CD4-positive, alpha-beta T cell treated with Interleukin-10 for 1 hour (primary cell): Measurements from ENCODE around the gene OSBPL7.
A peak's percentile ranks its signal among the peaks of the same experiment; 100 is the strongest.

Experiments
- DNase-seq: peaks from one replicate; pipeline ENCODE4 v3.0.0-alpha.2; 2020

OSBPL7 gene

DNA sequence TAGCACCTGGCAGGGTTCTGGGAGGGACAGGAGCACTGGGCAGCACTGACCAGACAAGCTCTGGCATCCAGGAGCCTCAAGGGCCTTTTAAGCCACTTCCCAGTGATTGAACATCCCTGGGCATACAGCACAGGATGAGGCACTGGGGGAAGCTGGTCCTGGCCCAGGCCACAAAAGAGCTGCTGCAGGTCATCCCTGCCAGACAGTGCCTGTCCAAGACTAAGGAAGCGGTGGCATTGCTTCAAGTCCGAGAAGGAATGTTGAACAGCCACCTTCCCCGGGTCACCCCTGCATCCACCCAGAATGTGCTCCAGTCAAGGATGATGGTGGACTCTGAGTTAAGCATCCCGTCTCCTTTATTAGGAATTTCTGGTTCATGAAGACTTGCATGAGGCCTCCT lies 1.2 kb upstream of the OSBPL7 start:
- DNase-seq: no peak

DNA sequence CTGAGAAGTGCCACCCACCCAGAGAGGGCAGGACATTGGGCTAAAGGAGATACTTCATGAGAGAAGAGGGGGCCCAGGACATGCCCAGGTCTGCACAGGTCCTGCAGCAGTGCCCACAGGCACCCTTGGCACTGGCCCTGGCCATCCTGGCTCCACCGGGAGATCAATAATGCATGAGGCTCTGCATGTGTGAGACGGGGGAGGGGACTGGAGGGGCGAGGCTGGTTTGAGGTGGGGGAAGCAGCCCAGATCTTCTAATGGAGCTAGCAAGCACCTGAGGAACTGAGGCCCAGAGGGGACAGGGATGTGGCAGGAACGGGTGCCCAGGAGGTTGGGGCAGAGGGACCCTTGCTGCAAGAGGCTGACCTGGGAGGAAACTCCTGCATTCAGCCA lies 567 bp downstream of the OSBPL7 start:
- no peak for DNase-seq

DNA sequence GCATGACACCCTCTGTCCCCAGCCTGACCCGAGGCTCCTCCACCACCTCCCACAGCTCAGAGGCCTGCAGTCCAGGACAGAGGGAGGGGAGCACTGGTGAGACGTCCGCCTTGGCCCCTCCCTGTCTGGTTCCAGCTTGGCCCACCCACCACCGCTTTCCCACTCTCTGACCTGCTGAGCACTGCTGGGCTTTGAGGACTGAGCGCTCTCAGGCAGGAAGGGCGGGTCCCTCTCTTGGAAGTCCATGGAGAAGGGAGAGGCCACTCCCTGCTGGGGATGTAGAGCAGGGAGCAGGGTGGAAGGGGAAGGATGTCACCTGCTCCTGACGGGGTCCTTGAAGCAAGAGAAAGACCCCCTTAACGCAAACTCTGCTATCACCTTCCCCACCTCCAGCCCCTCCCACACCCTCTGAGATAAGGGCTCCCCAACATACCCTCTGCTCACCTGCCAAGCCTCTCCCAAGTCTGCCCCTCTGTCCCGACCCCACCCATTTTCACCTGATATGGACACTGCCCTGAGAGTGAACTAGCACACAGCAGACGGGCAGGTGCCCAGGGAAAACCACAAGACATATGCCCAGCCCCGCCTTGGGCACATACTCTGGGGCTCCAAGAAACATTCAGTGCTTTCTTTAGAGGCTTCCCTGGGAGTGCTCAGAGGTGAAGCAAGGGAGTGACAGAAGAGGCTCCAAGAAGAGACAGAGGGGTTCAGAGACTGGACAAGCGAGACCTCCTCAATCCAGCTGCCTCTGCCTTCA lies 1.4 kb downstream of the OSBPL7 start:
- no peak for DNase-seq

DNA sequence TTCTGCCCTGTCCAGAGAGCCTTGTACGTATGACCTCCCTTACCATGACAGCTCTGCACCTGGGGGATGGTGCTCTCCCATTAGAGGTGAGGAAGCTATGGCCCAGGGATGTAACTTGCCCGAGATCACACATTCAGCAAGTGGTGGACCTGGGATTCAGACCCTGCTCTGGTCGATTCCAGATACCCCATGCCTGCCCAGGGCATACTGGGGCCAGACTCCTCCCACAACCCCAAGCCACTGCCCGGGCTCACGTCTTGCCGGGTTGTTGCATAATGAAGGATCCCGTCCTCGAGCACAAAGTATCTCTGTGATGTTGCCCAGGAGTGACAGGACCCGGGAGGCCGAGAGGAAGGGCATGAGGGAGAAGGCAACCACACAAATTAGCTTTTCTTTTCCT lies 2.1 kb downstream of the OSBPL7 start:
- DNase-seq: no peak

DNA sequence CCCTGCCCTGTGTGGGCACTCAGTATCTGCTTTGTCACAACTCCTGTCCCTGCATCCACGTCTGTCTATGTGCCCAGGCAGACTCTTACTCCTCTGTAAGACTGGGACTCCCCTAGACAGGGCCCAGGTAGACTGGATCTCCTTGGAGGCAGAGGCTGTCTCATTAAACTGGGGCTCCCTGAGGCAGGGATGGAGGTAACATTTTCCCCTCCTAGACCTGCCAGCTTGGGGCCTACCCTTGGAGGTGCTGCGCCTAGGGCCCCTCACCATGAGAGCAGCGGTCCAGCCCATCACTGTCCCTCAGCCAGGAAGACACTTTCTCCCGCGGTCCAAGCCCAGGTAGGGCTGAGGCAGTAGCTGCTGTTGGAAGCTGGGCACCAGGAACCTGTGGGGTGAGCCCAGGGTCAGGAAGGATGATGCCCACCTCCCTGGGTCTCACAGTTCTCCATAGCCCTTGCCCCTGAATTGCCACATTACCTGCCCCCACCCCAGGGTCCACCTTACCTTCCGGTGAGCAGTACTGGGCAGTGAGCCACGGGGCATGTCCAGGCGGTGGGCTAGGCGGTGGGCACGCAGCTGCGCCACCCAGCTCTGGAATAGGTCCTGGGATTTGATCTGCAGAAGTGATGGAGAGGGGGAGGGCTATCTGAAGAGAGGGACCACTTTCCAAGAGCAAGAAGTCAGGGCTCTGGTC lies 3.4 kb downstream of the OSBPL7 start:
- no peak for DNase-seq

DNA sequence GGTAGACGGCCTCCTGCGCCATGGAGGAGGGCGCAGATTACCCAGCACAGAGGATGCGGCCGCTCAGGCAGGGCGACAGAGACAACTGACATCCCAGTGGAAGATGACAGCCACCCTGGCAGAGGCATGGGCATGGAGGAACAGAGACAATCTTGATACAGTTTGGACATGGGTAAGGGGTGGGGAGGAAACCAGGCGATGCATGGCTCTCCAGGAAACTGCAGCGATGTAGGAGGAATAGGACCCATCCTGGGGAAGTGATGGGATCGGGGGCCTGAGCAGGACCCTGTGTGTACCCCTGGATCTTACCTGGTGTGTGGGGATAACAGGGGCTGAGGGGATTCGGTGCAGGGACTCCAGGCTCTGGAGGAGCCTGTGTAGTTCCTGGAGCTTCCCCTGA lies 4.6 kb downstream of the OSBPL7 start:
- no peak for DNase-seq

DNA sequence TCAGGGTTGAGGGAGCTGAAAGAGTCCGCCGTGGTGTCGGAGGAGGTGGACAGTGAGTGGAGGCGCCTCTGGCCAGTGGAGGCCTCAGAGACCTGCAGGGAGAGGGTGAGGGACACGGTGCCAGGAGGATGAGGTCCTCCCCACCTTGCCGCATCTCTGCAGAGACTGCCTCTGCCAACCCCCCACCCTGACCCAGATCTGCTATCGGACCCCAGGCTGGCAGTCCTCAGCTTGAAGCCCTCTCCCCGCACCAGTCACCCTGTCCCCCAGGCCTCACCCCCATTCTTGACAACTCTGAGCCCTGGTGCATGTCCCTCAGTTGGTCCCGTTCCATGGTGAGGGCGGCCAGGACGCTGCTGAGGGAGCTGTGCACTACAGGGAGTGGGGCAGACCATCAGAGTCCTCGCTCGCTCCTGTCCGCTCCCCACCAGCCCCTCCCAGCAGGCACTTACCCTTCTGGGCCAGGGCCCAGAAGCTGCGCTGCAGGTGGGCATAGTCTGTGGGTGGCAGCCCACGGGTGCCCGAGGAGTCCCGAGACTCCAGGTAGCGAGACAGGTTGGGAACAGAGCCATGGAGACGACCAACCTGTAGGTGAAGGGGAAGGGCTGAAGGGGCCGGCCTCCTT lies 5.4 kb downstream of the OSBPL7 start:
- no peak for DNase-seq

DNA sequence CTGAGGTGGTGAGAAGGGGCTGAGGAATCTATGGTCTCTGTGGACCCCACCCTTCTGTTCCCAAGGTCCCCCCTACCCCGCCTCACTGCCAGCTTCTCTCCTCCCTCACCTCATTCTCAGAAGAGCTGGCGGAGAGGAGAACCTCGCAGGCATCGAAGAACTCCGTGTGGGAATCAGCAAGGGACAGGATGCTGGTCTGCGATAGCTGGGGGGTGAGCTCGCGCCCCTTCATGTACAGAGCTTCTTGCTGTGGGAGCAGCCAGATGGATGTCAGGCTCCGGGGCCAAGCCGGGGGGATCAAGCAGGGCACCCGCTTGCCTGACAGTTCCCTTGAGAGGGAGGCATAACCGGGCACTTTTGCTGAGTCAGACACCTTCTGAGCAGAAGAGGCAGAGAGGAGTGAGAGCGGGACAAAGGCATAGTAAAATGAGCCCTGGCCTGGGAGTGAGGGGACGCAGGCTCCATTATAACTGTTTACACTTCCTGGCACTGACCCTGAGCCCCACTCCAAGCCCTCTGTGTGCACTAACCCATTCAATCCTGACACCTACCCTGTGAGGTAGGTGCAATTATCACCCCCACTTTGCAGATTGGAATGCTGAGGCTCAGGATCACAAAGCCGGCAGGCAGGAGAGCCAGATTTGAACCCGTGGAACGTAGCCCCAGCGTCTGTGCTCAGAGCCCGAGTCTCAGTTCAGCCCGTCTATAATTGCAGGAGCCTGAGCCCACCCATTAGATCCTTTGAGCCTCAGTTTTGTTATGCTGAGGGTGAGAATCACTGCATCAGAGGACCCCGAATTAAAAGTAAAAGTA lies 6.3 kb downstream of the OSBPL7 start:
- DNase-seq: no peak

DNA sequence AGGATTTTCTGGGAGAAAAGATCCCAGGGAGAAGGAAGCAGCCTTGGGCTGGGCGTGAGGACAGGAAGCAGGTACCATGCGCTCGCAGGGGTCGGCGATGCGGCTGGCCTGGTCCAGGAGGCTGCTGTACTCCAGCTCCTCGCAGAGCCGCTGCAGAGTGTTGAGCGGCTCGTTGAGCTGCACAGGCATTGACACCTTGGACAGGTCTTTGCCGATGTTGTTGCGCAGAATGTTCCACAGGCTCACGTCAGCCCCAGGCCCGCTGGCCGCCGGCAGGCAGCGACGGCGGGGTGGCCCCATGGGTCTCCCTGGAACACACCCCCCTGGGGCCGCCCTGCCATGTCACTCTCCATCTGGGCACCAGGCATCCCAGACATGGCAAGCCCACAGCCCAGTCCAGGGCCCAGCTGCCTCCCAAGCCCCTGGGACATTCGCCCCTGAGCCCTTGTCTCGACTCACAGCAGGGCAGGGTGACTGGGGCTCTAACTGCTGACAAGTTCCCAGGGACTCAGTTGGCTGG lies 8.0 kb downstream of the OSBPL7 start:
- DNase-seq: no peak

DNA sequence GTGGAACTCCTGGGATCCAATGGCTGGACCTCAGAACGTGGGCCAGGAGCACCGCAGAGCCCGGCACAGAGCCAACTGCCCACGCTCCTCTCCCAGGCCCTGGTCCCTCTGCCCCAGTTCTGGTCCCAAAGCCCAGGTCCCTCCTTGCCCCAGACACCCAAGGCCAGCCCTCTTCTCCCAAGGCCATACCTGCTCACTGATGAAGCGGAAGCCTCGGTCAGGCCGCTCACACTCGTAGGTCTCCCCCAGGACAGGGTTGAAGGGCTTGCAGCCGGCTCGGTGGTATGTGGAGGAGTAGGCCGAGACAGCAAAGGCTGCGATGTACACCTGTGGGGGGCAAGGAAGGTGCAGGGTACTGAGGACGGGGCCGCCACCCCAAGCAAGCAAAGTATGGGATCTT lies 8.5 kb downstream of the OSBPL7 start:
- no peak for DNase-seq

DNA sequence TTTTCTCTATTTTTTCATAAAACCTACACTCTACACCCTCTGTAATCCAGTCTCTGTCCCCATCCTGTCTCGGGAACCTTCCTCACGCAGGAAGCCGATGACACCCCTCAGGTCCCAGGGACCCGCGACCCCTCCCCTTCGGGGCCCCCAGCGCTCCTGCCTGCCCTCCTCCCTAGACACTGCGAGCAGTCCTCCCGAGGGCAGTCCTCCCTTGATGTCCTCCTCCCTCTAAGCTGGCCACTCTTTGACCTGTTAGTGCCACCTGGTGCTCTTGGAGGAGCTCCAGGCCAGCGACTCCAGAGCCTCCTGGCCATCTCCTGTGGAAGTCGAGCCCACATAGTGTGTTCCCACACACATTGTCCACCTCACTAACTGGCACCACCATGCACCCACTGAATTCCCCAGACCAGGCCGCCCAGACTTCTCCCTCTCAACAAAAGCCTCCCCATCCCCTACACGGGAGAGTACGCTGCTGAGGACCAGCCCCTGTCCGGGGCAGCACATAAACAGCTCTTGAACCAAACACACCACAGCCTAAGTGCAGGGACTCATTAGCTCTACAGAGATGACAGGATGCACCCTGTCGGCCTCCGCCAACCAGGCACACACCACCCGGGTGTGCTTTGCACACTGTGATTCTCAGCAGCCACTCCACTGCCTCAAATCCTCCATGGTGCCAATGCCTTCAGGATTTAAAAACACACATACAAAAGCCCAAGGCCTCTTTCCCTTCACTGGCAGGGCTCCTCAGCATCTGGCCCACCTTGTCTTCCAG lies 9.3 kb downstream of the OSBPL7 start:
- DNase-seq: no peak

DNA sequence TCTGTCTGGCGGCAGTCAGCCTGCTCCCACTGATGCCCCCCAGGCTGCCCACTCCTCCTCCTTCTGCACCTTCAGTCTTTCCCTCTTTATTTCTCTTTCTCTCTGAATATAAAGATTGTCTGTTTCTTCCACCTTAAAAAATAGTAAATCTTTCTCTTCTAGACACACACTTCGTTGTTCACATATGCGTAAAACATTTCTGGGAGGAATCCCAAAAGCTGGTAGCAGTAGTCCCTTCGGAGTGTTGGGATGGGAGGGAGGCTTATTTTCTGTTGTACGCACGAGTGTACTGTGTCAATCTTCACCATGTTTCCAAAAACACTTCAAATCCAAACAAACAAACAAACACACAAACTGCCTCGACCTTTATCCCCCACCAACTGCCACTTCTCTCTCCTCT lies 9.9 kb downstream of the OSBPL7 start:
- no peak for DNase-seq

DNA sequence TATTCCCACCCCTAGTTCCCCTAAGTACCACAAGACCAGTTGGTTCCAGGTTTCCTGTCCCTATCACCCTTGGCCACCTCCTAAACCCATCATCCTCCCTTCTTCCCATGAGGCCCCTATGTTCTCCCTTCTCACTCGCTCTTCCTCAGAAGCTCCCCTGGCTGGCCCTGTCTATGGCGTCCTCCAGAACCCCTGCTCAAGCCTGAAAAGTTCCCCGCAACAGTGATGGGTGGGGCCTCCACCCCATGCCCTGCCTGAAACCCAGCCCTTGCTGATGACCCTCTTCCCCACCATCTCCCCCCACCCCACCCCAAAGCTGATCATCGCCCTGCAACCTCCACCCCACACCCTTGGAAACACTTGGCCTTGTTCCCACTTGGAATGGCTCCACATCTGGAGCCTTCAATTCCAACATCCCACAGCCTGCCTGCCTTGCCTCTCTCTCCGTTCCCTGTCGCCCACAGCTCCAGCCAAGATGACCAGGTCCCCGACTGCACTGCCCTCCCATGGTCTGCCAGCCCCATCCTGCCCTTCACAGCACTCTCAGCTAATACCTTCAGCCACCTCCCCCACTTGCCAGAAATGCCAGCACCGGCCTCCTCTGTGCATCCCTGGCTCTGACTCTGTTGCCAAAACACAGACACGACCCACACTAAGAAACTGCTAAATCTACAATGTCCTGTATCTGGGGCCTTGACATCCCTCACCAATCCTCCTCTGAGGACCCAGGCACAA lies 10.5 kb downstream of the OSBPL7 start:
- no peak for DNase-seq

DNA sequence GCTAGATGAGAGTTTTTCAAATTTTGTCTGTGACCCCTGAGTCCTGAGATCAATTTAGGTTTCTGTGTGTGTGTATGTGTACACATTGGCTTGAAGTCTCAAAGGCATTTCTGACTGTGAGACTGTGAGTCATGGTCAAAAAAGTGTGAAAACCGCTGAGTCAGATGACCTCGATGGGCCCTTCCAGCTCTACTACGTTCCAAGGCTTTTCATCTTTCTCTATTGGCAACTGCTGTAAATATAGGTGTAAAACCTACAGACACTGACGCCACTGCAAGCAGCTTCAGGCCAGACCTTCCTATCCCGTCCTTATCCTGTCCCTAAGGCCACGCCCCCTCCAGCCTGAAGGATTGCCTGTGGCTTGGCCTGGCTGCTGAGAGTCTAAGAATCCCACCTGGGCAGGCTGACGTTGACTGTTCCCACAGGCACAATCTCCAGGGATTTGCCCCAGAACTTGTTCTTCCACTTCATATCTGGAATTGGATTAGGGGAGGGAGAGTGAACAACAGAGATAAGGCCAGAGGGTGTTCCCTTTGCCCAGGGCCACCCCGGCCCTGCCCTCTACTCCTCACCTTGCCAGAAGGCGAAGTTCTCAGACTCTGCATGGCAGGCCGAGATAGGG lies 11.3 kb downstream of the OSBPL7 start:
- peak; percentile 55 for DNase-seq

DNA sequence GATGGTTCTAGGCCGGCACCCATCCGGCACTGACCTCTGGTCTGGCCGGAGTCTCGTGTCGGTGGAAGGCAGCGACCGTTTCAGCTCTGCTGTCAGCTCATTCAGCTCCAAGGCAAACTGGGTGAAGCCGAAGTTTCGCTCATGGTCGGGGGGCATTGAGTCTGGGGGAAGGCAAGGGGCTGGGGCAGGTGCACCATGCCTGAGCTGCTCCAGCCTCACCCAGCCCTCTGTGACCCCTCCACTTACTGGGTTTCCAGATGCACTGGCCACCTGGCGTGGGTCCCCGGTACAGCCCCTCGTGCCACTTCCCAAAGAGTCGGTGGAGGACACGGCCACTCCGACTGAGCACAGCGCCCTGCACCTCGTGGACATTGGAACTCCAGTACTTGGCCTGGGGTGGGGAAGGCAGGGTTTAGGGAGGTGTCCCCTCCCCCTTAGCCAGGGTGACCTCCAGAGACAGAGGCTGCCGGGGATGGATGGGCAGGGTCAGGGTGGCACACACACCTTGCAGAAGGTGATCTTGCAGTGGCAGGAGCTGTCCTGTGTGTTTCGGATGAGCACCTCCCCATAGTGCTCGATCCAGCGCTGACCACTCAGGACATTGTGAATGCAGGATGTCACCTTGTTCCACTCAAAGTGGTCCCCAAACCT lies 12.6 kb downstream of the OSBPL7 start:
- no peak for DNase-seq

DNA sequence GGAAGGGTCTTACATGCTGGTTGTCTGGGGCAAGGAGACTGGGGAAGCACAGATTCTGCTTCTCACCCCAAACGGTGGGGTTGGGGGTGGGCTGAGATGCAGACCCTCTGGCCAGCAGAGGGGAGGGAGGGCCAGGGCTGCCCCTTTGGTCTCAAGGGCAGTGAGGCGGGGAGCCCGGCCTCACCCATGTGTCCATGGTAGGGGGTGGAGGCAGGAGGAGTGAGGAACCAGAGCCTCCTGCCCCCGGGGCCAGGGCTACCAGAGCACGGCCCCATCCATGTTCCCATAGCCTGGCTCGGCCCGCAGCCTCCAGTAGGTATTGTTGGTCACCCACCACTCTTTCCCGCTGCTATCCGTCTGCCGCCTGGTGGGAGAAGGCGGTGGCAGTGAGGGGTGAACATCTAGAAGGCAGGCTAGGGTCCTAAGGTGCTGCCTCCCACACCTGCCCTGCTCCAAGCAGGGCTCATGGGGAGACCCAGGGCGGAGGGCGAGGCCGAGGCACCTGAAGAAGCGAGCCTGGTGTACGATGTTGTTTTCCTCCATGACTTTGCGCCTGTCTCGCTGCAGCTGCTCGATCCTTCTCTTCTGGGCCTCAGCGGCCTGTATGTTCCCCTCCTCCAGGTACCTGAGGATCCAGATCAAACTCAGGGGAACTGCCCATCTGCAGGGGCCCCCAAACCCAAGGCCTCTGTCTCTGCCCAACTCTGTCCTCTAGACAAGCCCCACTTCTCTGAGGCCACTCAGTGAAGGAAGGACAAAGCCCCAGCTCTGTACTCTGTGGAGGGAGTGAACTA lies 13.4 kb downstream of the OSBPL7 start:
- no peak for DNase-seq

DNA sequence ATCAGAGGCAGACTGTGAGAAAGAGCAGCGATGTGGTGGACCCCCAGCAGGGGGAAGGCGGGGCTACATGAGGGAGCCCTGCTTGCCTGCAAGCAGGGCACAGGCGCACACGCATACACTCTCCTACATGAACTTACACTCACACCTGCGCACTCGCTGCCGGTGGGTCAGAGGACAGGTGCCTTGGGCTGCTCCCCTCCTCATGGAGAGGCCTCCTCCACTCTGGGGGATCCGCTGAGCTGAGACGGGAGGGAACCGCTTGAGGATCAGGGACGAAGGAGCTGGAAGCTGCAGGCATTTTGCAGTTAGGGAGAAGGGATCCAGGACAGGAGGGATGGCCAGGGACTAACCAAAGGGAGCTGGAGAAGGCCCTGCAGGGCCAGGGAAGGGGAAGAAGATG lies 14.2 kb downstream of the OSBPL7 start:
- no peak for DNase-seq

DNA sequence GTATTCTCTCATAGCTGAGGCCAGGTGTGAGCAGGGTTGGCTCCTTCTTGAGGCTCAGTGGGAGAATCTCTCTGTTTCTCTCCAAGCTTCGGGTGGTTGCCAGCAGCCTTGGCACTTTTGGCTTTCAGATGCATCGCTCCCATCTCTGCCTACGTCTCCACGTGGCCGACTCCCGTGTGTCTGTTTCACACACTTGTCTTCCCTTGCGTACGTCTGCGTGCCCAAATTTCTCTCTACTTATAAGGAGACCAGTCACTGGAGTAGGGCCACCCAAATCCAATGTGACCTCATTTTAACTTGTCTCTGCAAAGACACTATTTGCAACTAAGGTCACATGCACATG lies 14.7 kb downstream of the OSBPL7 start:
- no peak for DNase-seq

DNA sequence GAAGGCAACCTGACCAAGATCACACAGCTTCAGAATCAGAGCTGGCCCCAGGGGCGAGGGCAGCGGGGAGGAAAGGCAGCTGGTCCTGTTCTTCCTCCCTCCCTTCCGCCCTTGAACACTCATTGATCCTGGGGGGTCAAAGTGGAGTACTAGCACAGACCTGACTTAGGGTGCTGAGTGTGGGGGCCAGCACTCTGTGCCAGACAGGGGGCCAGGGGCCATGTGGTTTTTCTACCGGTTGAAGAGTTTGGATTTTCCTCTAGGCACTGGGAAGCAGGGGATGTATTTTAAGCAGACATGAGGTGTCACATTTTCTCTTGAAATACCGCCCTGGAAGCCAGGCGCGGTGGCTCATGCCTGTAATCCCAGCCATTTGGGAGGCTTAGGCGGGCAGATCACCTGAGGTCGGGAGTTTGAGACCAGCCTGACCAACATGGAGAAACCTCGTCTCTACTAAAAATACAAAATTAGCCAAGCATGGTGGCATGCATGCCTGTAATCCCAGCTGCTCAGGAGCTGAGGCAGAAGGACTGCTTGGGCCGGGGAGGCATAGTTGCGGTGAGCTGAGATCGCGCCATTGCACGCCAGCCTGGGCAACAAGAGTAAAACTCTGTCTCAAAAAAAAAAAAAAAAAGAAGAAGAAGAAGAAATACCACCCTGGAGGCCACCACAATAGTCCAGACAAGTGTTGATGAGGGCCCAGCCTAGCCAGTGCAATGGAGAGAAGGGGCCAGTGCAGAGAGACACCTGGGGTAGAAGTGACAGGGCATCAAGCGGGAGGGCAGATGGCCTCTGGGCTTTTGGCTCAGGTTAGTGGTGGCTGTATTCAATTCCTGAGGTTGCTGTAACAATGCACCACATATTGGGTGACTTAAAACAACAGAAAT lies 15.3 kb downstream of the OSBPL7 start:
- no peak for DNase-seq
